SKM-1 treated with dmso at 0.1 percent for 144 hours (cell line): ENCODE results near the gene RAB7B.
A peak's percentile ranks its signal among the peaks of the same experiment; 100 is the strongest.
"Not testable (repeated sequence)": the region's sequence is repeated elsewhere in the genome, so short reads cannot be mapped to it uniquely, and the experiment has no call there.

Experiments used
- DNase-seq: peaks from one replicate; lab custom pipeline; 2025; ENCODE audit not compliant: unreplicated experiment; lab: John Stamatoyannopoulos, UW

RAB7B gene, protein sequence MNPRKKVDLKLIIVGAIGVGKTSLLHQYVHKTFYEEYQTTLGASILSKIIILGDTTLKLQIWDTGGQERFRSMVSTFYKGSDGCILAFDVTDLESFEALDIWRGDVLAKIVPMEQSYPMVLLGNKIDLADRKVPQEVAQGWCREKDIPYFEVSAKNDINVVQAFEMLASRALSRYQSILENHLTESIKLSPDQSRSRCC

DNA sequence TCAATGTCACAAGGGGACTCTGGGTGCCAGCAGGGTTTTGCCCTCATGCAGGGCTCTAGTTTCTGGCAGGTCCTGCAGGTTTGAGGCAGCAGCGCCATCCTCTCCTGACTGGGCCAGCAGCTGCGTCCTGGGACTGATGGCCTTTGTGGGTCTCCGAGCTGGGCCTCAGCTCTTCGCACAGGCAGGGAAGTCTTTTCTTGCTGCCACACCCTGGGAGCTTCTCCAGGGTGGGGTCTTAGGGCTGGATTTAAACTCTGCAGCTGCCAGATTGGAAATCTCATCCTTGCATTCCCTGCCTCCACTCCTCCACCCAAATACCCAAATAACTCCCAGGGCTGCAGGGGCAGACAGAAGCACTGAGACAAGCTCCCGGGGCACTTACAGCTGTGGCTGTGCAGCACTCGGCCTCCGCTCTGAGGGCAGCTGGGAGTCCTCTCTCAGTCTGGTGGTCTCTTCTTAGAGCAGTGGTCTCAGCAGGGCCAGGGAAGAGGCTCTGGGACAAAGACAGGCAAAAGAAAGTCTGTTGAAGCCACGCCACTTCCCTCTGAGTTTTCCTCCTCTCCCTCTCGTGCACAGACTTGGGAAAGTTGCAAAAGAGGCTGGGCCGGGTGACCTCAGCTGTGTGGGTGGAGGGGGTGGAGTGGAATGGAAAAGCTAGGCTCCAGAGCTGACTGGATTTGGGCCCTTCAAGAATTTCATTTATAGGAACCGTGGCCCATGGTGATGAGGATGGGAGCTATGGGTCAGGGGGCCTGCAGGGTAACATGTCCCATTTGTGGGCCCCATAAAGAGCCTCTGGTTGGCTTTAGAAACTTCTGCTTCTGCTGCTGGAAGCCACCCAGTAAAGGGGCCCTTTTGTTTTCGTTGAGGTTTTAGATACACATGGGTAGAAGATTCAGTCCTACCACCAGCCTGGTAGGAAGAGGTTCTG lies at the start of gene RAB7B:
Gene RAB7B (minus strand): TSS at position 525 of the 931 bp plus-strand sequence. CDS start 9,260 bp downstream, outside the sequence.
- peak; percentile 90 for DNase-seq

DNA sequence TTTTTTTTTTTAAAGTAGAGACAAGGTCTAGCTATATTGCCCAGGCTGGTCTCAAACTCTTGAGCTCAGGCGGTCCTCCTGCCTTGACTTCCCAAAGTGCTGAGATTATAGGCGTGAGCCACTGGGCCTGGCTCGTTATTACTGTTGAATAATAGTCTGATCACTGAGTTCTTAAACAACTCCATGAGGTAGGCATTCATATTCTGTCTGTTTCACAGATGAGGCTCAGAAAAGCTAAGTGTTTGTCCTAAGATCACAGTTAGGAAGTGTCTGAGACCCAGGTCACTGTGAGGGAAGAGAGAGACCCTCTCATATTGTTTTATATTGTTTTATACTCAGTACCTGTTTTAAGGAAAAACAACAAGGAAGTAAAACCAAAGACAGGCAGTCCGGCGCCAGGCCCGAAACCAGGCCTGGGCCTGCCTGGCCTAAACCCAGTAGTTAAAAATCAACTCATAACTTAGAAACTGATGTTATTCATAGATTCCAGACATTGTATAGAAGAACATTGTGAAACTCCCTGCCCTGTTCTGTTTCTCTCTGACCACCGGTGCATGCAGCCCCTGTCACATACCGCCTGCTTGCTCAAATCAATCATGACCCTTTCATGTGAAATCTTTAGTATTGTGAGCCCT lies 49.2 kb upstream of the RAB7B start:
- not testable (repeated sequence) for DNase-seq

DNA sequence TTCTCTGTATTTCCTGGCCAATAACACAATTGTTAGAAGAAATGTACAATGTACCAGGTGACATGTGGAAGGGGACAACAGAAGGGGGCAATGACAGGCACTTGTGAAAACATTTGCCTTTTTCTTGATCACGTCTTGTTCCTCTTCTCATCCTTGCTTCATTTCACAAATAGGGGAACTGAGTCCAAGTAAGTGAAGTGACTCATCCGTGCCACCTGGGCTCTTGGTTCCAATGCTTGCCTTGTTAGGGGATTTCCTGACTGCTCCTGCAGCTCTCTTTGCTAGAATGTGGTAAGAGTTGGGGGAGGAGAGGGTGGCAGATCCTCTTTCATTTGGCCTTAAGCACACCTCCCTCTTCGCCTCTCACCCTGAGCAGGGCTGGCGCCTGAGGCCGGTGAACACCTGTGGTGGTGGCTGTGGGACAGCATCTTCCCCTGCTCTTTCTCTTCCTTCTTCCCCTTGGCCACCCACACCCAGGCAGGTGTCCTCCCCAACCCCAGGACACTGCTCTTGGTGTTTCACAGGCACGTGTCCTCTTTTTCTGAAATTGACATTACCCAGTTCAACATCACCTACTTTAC lies 47.5 kb upstream of the RAB7B start:
- peak; percentile 100 for DNase-seq

DNA sequence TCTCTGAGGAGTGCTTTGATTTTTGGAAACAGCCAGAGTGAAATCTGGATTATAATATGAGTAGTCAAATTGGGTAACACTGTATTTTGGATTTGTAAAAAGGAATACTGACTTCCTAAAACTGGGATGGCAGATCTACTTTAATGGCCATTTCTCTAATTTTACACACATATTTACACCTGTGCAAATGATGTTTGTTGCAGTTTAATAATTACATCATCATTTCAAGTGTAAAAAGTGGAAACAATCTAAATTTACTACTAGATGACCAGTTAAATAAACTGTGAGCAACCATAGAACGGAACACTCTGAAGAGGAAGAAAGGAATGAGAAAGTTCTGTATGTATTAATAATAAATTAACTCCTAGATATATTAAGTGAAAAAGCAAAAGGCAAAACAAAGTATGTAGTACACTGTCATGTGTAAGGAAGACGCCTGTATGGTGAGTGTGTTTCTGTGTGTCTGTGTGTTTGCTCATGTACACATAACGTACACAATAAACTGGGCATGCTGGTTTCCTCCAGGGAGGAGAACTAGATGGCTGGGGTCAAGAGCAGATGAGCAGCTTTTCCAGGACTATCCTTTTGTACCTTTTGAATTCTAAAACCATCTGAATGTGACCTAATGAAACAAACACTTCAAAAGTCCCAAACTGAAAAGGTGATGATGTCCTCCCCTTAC lies 46.9 kb upstream of the RAB7B start:
- DNase-seq = peak; percentile 59

DNA sequence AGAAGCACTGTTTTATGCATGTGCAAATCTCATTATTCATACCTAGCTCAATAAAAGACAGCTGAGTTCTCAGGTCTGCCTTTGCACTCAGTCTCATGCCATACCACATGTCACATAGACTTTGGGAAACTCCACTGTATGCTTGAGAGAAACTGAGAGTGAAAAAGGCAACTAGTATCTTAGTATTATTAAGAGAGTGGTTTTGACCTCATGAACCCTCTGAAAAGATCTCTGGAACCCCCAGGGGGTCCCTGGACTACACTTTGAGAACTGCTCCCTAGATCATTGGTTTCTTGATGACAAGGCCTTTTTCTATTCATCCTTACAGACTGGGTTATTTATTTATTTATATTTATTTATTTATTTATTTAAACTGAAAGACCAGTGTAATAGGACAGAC lies 46.1 kb upstream of the RAB7B start:
- DNase-seq = no peak

DNA sequence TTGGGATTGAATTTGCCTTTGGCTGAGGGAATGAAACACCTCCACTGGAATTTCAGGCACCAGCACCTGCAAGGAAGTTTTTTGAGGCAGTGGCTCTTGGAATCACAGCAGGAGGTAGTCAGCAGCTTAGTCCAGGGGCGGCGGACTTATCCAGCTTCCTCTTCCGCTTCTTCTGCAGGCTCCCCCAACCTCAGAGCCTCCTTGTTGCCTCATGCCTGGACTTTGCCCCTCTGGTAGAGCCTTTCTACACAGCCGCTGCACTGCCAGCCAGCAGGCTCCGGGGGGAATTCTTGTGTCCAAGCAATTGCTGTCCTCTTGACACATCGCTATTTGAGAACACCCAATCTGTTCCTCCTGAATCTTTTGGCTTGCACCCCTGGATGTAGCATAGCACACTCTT lies 45.4 kb upstream of the RAB7B start:
- DNase-seq = peak; percentile 84

DNA sequence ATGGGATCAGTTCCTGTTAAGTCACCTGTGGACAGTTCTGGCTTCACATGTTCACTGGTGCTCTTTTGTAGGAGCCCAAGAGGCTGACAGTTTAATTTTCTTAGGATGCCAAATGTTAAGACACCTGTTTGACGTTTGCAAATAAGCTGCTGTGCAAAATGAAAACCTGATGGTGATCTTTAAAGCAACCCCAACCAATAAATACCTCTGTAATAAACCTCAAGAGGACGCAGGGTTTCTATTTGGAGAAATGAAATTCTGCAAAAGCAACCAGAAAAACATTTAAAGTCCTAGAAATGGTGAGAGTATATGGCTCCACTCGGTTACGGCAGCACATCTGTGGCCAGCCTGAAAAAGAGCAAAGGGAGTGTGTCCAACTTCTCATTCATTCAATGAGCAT lies 44.1 kb upstream of the RAB7B start:
- DNase-seq = no peak

DNA sequence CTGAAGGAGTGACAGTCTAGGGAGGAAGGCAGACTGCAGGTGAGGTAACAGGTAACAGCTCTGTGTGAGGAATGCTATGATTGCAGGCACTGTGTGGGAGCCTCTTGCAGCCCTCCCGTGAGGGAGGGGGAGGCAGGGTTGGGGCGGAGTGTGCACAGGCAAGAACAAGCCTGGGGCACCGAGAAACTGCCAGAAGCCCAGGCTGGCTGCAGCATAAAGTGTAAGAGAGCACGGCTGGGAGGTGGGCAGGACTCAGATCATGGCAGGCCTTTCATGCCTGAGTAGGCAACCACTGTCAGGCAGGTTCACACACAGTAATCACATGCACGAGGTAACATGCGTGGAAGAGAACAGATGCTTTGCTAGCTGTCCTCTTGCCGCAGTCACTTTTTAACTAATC lies 38.4 kb upstream of the RAB7B start:
- no peak for DNase-seq

DNA sequence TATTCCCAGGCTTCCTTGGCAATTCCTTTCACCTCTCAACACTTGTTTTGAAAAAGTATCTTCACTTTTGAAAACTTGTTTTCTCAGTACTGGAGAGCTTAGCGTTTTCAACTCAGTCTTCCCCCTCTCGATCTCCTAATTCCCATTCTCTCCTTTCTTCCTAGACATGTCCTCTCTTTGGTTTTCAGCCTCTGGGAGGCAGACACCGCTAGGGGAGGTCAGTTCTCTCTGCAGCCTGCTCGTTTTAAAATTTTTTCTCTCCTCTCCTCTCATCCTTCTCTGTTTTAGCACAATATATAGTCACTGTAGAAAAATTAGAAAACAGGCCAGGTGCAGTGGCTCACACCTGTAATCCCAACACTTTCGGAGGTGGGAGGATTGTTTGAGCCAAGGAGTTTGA lies 37.1 kb upstream of the RAB7B start:
- DNase-seq = no peak

DNA sequence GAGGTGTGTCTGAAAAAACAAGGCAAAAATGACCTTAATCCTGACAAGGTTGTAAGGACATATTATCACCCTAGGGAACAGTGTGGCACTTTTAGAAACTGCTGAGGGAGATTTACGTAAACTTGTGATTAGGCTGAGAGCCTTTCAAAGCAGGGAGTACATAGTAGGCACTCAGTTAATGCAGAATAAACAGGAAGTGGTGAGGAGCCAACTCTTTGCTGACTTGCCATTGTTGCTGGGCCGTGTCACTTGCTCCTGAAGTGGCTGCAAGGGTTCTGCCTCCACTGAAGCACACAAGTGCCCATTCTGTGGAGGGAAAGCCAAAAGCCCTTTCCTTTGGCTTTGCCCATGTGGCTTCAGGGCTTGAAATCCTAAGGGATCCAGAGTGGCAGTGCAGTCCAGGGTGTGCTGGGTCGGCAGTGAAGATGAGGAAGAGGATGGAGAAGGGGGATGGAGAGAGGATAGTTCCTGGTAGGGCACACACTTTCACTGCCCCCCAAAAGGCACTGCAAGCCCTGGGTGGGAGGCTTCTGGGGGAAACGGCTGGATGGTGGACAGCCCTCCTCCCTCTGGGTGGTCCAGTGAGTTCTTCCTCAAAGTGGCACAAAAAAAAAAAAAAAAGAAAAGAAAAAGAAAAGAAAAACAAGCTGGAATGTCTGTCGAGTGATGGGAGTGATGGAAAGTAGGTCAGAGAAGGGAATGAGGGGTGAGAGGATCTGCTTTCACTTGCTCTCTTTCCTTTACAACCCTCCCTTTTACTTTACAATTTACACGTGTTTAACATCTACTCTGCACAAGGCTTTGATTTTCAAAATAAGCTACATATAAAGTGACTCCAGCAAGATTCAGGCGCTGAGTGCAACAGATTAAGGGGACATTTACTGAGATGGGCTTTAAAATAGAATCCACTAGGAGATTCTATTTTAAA lies 36.1 kb upstream of the RAB7B start:
- DNase-seq = no peak

DNA sequence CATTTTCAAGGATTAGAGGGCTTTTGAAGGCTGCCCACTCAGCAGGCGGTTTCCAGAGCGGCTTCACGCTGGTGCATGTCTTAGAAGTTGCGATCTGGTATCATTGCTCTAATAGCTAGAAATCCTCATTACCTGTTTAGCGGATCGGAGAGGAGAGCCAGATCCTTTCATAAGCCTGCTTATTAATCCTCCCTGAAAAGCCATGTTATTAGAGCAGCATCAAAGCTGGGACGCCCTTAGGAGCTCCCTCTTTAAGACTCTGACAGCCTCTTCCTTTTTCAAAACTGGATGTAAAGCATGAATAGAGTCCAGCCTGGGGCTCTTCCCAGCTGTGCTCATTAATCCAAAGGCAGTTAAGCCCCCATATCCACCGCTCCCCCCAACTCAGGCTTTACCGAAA lies 34.4 kb upstream of the RAB7B start:
- DNase-seq = no peak

DNA sequence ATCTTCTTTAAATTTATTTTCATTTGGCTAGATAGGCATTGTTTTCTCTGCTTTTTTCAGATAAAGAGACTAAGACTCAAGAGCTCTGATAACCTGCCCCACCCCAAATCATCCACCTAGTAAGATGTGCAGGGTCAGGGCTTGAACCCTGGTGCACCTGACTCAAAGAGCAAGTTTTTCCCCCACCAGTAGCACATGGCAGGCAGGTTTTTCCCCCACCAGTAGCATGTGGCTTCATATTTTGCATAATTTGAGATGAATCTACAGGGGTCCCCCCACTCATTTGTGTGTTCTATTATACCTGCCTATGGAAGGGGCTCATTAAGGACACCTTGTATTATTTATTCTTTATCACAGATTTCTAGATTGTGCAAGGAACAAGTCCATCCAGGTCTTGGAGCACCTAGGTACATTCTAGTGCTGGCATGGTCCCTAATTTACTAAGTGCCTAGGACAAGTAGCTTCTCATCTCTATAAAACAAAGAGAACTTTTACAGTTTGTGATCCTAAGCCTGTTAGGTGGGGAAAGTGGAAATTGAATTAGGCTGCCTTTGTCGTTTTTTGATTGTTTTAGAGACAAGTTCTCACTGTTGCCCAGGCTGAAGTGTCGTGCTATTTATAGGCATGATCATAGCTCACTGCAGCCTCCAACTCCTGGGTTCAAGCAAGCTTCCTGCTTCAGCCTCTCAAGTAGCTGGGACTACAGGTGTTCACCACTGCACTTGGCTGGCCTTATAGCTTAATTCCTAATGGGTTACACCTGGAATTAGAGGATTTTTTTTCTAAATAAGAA lies 33.7 kb upstream of the RAB7B start:
- no peak for DNase-seq

DNA sequence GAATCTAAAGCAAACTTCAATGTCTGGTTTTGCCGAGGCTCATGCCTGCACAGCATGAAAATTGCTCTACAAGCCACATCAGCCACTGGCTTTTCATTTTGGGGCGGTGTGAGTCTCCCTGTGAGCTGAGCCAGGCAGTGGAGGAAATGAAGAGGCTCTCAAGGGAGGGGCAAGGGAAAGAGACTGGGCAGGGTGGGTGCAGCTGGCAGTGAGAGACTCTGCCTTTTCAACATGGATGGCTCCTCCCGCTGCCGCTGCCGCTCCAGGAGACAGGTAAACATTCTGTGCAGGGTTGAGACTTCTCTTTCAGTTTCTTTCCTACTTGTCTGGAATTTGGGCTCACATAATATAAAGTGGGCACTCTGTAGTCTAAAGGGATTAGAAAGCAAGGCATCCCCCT lies 31.8 kb upstream of the RAB7B start:
- DNase-seq = no peak

DNA sequence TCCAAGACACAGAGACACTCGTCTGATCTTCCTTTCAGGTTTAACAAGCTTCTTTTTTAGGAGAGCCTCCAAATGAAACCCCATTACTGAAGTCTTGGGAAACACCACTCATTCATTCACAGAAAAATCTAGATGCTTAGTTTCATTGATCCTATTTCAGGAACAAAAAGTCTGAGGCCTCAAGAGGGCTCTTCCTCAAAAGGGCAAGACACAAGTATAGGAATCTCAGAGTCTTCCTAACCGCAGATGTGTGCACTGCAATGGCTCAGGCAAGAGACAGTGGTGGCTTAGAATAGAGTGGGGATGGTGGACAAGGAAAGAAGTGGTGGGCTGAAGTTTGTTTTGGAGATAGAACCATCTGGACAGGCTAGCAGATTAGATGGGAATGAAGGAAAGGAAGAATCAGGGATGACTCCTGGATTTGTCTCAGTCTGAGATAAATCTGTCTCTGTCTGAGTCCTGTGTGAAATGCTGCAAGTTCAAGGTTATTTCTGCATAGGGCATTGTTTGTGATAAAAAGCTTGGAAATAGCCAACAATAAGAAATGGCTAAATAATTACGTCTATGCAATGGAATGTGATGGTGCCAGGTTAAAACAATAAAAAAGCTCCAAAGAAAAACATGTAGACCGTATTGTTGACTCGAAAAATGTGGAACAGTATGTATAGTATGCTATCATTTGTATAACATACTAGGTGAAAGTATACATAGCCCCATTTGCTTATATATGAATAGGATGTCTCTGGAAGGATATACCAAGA lies 29.4 kb upstream of the RAB7B start:
- peak; percentile 73 for DNase-seq

DNA sequence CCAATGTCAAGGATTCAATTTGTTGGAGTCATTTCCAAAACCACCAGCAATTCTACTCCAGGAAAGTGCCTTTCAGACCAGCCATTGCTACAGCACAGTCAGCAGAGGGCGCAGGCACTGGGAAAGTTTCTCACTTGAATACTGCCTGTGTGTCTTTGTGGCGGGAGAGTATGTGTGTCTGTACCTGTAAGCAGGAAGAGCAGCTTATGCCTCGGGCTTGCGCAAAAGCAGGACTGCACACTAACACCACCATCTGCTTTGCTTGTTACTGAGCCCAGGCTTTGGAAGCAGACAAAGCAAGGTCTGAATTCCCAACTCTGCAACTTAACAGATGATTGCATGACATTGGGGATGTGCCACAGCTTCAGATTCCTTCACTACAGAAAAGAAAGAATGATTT lies 27.5 kb upstream of the RAB7B start:
- DNase-seq = peak; percentile 98

DNA sequence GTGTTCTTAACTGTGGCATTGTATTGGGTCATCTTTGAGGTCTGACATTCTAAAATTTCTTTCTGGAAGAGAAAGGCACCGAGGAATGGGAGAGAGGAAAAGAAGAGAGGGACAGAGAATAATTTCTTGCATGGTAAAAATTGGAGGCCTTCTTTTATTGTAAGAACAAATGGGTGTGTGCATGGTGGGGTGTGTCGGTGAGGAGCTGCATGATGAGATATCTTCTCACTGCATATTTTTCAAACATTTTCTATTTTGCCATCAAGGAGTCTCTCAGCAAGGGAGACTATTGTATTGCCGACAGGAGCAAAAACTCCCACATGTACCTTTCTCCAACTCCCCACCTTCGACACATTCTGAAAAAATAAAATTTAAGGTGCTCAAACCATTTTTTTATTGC lies 27.0 kb upstream of the RAB7B start:
- no peak for DNase-seq

DNA sequence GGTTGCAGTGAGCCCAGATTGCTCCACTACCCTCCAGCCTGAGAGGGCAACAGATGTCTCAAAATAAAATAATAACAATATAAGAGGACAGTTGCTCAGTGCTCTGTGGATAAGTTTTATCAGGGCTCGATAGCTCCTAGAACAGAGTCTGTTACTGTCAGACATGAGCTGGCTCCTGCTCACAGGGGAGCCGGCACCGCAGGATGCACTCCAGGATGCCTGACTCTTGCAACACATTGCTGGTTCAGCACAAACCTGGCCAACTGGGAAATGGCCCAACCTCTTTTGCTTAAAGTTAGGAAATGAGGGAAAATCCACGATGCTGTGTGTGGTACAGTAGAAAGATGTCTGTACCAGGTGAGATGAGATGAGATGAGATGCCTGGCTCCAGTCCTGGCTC lies 26.3 kb upstream of the RAB7B start:
- no peak for DNase-seq

DNA sequence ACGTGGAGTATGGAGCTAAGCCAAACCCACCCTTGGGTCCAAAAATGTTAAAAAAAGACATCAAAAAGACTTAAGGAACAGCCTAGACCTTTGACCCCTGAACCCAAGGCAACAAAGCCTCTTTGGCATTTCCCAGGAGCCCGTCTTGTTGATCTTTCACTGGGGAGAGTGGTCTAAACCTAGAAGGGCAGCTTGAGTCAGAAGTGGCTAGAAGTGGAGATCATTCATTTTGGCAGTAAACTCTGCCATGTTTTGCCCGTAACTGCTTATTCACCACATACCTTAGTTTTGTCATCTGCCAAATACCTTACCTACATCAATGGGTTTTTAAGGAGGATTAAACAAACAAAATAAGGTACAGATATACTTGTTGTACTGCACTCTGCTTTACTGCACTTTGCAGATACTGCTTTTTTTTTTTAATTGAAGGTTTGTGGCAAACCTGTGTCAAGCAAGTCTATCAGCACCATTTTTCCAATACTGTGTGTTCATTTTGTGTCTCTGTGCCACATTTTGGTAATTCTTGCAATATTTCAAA lies 22.2 kb upstream of the RAB7B start:
- DNase-seq = no peak
